K562 (cell line): ENCODE data around the gene MYO1D. TPM values are rescaled to one million over a fixed set of nuclear protein-coding genes. Genes with fewer than 3 reads are reported as not detected.
A peak's percentile ranks its signal among the peaks of the same experiment; 100 is the strongest.

Experiments
- EHMT2 ChIP-seq: fragments of 450-650 bp; IDR thresholded peaks from 2 replicates; pipeline ENCODE4 v1.6.1; 2018; ENCODE audit warnings: antibody characterized with exemption
- ELK1 ChIP-seq: sonication (generic); formaldehyde crosslinking; IDR thresholded peaks from 2 replicates; pipeline ENCODE4 v1.8.1; 2022; ENCODE audit warnings: missing genetic modification reagents
- EP400 ChIP-seq: fragments of 450-650 bp; IDR thresholded peaks from 2 replicates; pipeline ENCODE4 v1.6.1; 2017; ENCODE audit warnings: antibody characterized with exemption, mild to moderate bottlenecking, moderate library complexity
- ETS2 ChIP-seq: IDR thresholded peaks from 2 replicates; pipeline ENCODE4 v1.6.1; 2016; ENCODE audit warnings: borderline replicate concordance, missing genetic modification characterization, mild to moderate bottlenecking, moderate library complexity, missing compliant biosample characterization; ENCODE audit not compliant: poor library complexity, severe bottlenecking
- GTF2B ChIP-seq: IDR thresholded peaks from 2 replicates; pipeline ENCODE4 v1.6.1; 2011; ENCODE audit not compliant: insufficient read length; ENCODE audit errors: extremely low read depth
- KLF1 ChIP-seq: fragments of 450-650 bp; IDR thresholded peaks from 2 replicates; pipeline ENCODE4 v1.6.1; 2016; ENCODE audit warnings: missing genetic modification characterization, missing compliant biosample characterization
- POLR3A ChIP-seq: IDR thresholded peaks from 2 replicates; pipeline ENCODE4 v1.6.1; 2011; ENCODE audit warnings: borderline replicate concordance, mild to moderate bottlenecking, moderate library complexity; ENCODE audit not compliant: insufficient read length, insufficient read depth; ENCODE audit errors: extremely low read depth
- PPARD ChIP-seq: fragments of 250-450 bp; sonication (Bioruptor Pico); IDR thresholded peaks from 2 replicates; pipeline ENCODE4 v1.8.0; 2022; ENCODE audit warnings: inconsistent platforms, mild to moderate bottlenecking, moderate library complexity
- SAP30 ChIP-seq: fragments of 200-600 bp; sonication (generic); IDR thresholded peaks from 2 replicates; pipeline ENCODE4 v1.6.1; 2012; ENCODE audit warnings: borderline replicate concordance, low read depth, mild to moderate bottlenecking, moderate library complexity, low read length, control low read depth, inconsistent platforms; ENCODE audit not compliant: insufficient read depth, poor library complexity, severe bottlenecking
- SIX5 ChIP-seq, 2 experiments: IDR thresholded peaks; 2 replicates each; pipeline ENCODE4 v1.6.1; 2011; ENCODE audit warnings: low read length in 2 of 2, borderline replicate concordance in 1 of 2, low read depth in 1 of 2, mild to moderate bottlenecking in 1 of 2, moderate library complexity in 1 of 2; ENCODE audit not compliant: insufficient read depth in 1 of 2
- SMARCE1 ChIP-seq: fragments of 450-650 bp; IDR thresholded peaks from 2 replicates; pipeline ENCODE4 v1.7.1; 2016; ENCODE audit warnings: mild to moderate bottlenecking
- TEAD2 ChIP-seq: fragments of 450-650 bp; IDR thresholded peaks from 2 replicates; pipeline ENCODE4 v1.6.1; 2016; ENCODE audit warnings: missing genetic modification characterization, control low read depth, missing compliant biosample characterization
- THAP7 ChIP-seq: fragments of 250-450 bp; sonication (Bioruptor Pico); IDR thresholded peaks from 2 replicates; pipeline ENCODE4 v1.5.0; 2021
- ZBTB7A ChIP-seq: IDR thresholded peaks from 2 replicates; pipeline ENCODE4 v1.6.1; 2011; ENCODE audit warnings: low read depth, mild to moderate bottlenecking, low read length, moderate library complexity, borderline replicate concordance; ENCODE audit not compliant: control insufficient read depth
- ZC3H8 ChIP-seq: fragments of 450-650 bp; IDR thresholded peaks from 2 replicates; pipeline ENCODE4 v1.6.1; 2017
- ZNF431 ChIP-seq: sonication (generic); formaldehyde crosslinking; IDR thresholded peaks from 2 replicates; pipeline ENCODE4 v1.8.0; 2022; ENCODE audit warnings: mild to moderate bottlenecking, missing genetic modification reagents
- ZNF445 ChIP-seq: fragments of 250-450 bp; sonication (Bioruptor Pico); IDR thresholded peaks from 2 replicates; pipeline ENCODE4 v1.4.0; 2020; ENCODE audit warnings: low read depth, mild to moderate bottlenecking, moderate library complexity
- polyA plus RNA-seq, 8 experiments: library from polyadenylated mRNA; depleted of rRNA in 4 of 8; stranded (reverse) in 5 of 8; unstranded in 3 of 8; fragments of >200 nt; fragmentation: Nextera tagmentation in 2 of 8; fragmentation: Illumina TruSeq in 1 of 8; extraction: Ambion mirVana in 2 of 8; extraction: Trizol in 1 of 8; gene quantifications; 2 replicates each; pipeline versions ENCODE4 v1.2.1 to v1.2.3, GENCODE V29; 2011 to 2014; ENCODE audit warnings: inconsistent platforms in 1 of 8, missing spikeins in 1 of 8
- total RNA-seq, 7 experiments: library from RNA; depleted of rRNA in 6 of 7; stranded (reverse); fragments of >200 nt in 6 of 7; fragmentation: Illumina TruSeq in 2 of 7; extraction: Trizol in 2 of 7; gene quantifications; 2 replicates each; pipeline versions ENCODE4 v1.2.1 to v1.2.3, GENCODE V29; 2011 to 2021; ENCODE audit warnings: low replicate concordance in 1 of 7
- TF ChIP-seq, protein P1 (sequence below), 2 experiments: fragments of 450-650 bp in 1 of 2; IDR thresholded peaks; 2 replicates each; pipeline ENCODE4 v1.6.1; 2011 to 2017; ENCODE audit warnings: low read depth in 2 of 2, antibody characterized with exemption in 1 of 2, borderline replicate concordance in 1 of 2, low read length in 1 of 2, mild to moderate bottlenecking in 1 of 2, mixed read lengths in 1 of 2; ENCODE audit not compliant: control insufficient read depth in 1 of 2

The MYO1D gene
- total and polyA plus RNA-seq, 9 of the 15 experiments (the other 6 are each of a cell fraction or from before 2014, with no cell fraction given), result 2.1 to 71.2 (median 45.4) TPM

- TF ChIP-seq THAP7 (no peak), PPARD (CRISPR knock-in tag) (no peak), SAP30 (peak; percentile 56), TEAD2 (tag) (no peak), POLR3A (no peak), KLF1 (no peak; the same call in 1 of the 2 replicates), ZNF445 (CRISPR knock-in tag) (no peak), ELK1 (CRISPR knock-in tag) (no peak), ZC3H8 (no peak), ZNF431 (CRISPR knock-in tag) (no peak), SIX5 (IDR thresholded peaks at IDR 0.05; ENCODE audit: borderline replicate concordance in 1 of 2, insufficient read depth in 1 of 2, low read depth in 1 of 2, low read length in 2 of 2) (peak; percentile 95 to 98), ZBTB7A (peak; percentile 98), EHMT2 (no peak), EP400 (peak; percentile 84), SMARCE1 (no peak), GTF2B (no peak), ETS2 (tag) (no peak)
- TF ChIP-seq, protein P1, sequence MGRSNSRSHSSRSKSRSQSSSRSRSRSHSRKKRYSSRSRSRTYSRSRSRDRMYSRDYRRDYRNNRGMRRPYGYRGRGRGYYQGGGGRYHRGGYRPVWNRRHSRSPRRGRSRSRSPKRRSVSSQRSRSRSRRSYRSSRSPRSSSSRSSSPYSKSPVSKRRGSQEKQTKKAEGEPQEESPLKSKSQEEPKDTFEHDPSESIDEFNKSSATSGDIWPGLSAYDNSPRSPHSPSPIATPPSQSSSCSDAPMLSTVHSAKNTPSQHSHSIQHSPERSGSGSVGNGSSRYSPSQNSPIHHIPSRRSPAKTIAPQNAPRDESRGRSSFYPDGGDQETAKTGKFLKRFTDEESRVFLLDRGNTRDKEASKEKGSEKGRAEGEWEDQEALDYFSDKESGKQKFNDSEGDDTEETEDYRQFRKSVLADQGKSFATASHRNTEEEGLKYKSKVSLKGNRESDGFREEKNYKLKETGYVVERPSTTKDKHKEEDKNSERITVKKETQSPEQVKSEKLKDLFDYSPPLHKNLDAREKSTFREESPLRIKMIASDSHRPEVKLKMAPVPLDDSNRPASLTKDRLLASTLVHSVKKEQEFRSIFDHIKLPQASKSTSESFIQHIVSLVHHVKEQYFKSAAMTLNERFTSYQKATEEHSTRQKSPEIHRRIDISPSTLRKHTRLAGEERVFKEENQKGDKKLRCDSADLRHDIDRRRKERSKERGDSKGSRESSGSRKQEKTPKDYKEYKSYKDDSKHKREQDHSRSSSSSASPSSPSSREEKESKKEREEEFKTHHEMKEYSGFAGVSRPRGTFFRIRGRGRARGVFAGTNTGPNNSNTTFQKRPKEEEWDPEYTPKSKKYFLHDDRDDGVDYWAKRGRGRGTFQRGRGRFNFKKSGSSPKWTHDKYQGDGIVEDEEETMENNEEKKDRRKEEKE (IDR thresholded peaks at IDR 0.05; ENCODE audit: borderline replicate concordance in 1 of 2, control insufficient read depth in 1 of 2, low read depth in 2 of 2, low read length in 1 of 2), result peak in 1 of 2 experiments; percentile 98; a peak in 2 of 4 replicates
Measured at GRCh38 chr17:32444301-32445073, 432.4 kb downstream of the MYO1D start, which contains the start of gene PSMD11 (continued).
